ENCODE results near the gene DDTL.
"Not testable (repeated sequence)": the region's sequence is repeated elsewhere in the genome, so short reads cannot be mapped to it uniquely, and the experiment has no call there.

The DDTL gene

DNA sequence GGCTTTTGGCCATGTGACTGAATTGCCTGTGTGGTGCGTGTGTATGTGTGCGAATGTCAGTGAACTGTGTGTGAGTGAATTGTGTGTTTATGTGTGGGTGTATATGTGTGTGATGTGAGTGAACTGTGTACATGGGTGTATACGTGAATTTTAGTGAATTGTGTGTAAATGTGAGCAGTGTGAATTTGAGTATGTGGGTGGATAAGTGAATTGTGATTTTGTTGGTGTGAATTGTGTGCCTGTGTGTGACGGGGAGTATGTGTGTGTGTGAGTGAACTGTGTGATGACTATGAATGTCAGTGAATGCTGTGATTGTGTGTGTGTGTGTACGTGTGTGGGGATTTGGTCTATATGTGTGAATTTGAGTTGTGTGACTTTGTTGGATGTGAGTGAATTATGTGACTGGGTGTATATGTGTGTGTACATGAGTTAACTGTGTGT, 3.5 kb downstream of the DDTL start:
- DNase-seq (ENCODE audit: low spot score) = no peak

DNA sequence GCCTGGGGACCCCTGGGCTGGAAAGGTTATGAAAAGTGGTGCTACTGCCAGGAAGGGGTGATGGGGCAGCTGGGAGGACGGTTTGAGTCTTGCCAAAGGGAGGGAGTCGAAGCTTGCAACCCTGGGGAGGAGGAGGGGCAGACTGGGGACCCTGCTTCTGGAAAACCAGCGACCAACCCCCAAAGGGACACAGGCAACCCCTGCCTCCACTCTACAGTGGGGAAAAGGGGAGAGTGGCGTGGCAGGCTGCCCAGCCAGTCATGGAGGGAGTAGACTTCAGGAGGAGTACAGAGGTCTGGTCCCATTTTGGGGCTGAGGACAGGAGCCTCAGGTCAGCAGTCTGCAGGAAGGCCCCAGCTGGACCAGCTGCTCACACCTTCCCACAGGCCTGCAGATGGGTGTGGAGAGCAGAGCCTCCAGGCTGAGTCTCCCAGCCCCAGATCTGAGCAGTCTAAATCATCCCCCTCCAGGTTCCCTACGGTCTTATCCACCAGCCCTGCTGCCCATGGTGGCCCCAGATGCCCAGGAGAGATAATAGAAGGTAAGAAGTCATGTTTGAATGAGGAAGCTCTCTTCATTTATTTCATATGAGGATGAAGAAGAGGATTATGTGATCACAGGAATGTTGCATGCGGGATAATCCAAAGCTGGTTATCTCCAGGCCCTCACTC, 4.3 kb downstream of the DDTL start:
- peak; percentile 6 for DNase-seq (ENCODE audit: low spot score)

DNA sequence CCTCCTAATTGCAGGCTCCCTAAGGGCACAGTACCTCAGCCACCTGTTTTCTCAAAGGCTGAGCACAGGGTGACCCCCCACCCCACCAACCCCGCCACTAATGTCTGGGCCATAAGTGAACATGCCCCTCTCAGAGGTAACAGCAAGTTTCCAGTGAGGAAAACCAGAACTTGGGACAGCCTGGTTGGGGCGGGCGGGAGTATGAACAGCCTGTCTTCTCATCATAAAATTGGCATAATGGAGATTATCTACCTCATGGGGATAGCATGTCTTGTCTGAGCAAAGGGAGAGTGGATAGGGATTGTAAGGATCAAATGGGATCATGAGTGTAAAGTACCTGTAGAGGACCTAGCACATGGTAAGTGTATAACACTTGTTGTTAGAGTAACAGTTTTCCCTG, 5.2 kb downstream of the DDTL start:
- DNase-seq (ENCODE audit: low spot score) = not testable (repeated sequence)

DNA sequence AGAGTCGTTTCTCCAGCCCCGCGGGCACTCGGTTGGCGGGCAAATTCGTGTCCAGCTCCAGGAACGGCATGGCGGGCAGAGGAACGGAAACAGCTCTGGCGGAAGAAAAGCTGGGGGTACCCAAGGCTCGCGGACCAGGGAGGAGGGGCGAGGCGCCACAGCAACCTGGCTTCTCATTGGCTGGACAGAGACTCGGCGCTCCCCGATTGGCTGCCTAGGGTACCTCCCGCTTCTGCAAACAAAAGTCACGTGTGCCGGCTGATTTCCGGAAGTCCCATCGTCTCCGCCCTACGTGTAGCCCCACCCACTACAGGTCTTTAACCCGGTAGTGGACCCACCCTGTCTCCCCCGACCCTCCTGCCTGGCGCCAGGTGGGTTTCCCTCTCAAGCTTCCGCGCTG, 7.7 kb downstream of the DDTL start, which contains the start of gene DDT:
Gene DDT (minus strand): TSS at position 97 of the 400 bp plus-strand sequence. CDS start 27 bp downstream, at position 70.
- not testable (repeated sequence) for DNase-seq (ENCODE audit: low spot score)

DNA sequence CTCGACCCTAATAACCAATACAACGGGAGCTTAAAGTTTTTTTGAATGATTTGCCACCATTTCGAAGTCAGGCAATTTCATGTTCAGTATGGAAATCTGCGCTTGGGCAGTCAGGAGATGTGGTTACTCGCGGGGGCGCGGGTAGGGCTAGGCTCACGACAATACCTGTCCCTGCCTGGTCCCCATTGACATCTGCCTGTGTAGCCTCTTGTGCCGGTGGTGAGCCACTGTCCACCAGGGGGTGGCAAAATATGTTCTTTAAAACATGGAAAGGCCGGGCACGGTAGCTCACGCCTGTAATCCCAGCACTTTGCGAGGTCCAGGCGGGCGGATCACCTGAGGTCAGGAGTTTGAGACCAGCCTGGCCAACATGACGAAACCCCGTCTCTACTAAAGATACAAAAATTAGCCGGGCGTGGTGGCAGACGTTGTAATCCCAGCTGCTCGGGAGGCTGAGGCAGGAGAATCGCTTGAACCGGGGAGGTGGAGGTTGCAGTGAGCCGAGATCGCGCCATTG, 8.2 kb downstream of the DDTL start:
- DNase-seq (ENCODE audit: low spot score) = not testable (repeated sequence)

DNA sequence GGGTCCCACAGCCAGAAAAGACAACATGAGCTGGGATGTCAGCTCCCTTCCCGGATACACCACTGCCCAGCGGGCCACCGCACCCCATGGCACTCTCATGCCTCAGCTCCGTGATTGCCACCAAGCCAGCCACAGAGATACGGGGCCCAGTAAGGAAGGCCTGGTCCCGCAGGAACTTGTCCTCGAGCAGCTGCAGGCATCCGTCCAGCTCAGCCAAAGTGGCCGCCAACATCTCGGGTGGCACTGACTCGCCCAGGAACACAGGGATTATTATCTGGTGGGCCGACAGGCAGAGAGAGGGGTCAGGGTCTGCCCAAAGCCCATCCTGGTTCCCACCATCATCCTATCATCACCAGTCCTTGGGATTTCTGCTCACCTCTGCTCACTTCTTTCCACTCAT, 10.6 kb downstream of the DDTL start:
- not testable (repeated sequence) for DNase-seq (ENCODE audit: low spot score)

DNA sequence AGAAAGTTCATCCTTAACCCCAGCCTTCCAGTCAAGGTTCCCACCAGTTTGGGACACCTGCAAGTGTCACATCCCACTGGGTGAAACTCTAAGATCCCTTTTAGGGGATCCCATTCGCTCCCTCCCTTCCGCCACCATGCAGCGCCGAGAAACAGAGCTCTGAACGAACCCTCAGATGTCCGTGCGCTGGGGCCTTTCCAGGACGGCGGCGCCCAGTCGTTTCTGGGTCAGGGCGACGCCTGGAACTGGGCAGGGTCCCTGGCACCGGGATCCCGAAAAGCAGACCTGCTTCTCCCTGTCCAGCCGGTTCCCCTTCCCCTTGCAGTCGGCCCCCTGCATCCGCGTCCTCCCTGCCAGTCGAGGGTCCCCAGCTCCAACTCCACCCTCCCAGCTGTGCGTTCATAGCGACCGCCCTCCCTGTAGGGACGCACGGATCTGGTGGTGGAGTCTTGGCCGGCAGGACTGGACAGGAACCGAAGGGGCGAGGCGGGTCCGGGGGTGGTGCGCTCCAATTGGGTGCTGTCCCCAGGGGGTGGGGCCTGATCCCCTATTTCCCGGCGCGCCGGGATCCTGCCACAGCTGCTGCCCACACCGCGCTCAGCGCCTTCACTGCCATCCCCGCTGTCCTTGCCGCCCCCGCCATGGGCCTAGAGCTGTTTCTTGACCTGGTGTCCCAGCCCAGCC, 13.0 kb downstream of the DDTL start, which contains the start of gene GSTT2:
Gene GSTT2 (plus strand): TSS at position 578 of the 684 bp plus-strand sequence.
- not testable (repeated sequence) for DNase-seq (ENCODE audit: low spot score)

DNA sequence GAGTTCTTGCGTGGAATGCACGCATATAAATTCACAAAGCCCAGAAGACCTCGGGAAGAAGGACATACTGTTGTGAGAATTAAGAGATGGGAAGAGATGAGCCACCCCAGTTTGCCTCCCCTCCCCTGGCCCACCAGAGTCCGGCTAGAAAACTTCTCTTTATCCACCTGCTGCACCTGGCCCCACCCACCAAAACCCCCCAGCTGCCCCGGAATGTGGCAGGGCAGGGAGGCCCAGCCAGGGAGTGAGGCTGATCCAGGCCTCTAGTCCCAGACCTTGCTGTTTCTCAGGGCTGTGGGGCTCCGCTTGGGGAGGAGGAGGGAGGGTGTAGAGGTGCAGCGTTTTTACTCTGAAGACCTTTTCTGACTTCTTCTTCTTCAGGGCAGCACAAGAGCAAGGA, 13.9 kb downstream of the DDTL start:
- not testable (repeated sequence) for DNase-seq (ENCODE audit: low spot score)

DNA sequence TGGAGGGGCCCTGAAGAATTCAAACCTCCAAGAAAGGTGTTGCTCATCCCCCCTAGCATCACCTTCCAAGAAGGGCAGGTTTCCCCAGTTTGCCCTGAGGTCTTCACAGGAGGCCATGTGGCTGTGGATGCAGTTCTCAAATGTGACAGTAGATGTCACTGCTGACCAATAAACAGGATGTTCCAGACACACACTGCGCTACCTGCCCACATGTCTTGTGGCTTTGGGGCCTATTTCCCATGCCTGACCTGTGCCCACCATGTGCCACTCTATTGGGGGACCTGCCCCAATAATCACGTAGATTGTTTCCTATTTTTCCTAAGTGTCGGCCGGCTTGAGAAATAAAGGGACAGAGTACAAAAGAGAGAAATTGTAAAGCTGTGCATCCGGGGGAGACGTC, 17.7 kb downstream of the DDTL start:
- DNase-seq (ENCODE audit: low spot score) = peak; percentile 55

DNA sequence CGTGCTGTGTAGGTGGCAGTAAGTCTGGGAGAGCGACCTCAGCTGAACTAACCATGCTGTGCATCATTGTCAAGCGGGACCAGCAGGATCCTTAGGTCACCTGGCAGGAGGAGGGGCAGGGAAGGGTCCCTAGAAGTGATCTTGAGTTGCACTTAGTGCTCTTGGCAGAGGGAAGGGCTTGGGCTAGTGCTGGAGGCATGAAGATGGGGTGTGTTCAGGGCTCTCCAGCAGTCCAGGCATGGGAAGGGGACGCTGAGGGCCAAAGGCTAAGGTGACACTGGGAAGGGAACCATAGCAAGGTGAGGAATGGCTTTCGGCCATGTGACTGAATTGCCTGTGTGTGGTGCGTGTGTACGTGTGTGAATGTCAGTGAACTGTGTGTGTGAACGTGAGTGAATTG, 19.4 kb downstream of the DDTL start:
- not testable (repeated sequence) for DNase-seq (ENCODE audit: low spot score)

DNA sequence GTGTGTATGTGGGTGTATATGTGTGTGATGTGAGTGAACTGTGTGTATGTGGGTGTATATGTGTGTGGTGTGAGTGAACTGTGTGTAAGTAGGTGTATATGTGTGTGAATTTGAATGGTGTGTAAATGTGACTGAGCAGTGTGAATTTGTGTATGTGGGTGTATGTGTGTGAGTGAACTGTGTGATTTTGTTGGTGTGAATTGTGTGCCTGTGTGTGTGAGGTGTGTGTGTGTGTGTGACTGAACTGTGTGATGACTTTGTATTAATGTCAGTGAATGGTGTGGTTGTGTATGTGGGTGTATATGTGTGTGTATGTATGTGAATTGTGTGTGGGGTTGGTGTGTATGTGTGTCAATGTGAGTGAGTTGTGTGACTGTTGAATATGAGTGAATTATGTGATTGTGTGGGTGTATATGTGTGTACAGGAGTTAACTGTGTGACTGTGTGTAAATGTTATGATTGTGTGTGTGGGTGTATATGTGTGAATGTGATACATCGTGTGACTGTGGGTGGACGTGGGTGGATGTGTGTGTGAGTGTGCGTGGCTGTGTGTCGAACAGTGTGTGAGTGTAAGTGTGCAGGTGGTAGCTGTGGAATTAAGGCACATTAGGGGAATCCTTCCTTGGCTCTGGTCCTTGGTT, 20.0 kb downstream of the DDTL start:
- DNase-seq (ENCODE audit: low spot score) = not testable (repeated sequence)

DNA sequence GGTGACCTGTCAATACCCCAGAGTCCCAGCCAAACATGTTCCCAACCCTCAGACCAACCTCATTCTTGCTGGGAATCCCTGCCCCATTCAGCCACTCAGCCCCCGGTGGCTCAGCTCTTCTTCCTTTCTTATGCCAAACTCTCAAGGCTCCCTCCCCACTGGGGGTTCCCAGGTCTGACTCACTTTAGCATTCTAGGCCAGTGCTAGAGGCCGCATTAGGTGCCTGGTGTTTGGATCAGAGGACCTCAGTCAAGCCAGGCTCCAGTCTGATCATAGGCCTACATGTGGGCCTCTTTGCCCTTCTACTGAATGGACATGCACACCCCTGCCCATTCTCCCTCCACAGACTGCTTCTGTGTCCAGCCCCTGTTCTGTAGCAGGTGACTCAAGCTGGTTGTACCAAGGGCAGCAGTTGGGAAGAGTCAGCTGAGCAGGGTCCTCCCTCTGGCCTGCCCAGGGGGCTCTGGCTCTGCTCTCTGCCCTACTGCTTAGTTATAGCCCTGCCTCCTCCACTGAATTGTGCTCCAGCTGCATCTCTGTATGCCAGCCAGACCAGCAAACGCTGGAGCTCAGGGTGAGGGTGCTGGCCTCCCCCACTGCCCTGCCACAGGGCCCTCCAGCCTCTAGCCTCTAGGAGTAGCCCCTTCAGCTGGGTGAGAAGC, 23.0 kb downstream of the DDTL start:
- peak; percentile 33 for DNase-seq (ENCODE audit: low spot score)

DNA sequence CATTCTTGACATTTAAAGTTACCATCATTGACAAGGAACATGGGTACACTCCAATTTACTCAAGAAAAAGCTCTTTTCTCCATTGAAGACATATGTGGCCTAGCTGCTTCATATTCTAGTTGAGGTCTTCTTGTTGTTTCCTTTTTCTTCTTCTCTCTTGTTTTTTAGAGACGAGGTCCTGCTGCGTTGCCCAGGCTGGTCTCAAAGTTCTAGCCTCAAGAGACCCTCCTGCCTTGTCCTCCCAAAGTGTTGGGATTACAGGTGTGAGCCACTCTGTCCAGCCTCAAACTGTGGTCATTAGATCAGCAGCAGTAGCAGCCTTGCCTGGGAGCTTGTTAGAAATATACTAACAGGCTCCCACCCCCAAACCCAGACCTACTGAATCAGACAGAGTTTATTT, 26.4 kb downstream of the DDTL start:
- not testable (repeated sequence) for DNase-seq (ENCODE audit: low spot score)

DNA sequence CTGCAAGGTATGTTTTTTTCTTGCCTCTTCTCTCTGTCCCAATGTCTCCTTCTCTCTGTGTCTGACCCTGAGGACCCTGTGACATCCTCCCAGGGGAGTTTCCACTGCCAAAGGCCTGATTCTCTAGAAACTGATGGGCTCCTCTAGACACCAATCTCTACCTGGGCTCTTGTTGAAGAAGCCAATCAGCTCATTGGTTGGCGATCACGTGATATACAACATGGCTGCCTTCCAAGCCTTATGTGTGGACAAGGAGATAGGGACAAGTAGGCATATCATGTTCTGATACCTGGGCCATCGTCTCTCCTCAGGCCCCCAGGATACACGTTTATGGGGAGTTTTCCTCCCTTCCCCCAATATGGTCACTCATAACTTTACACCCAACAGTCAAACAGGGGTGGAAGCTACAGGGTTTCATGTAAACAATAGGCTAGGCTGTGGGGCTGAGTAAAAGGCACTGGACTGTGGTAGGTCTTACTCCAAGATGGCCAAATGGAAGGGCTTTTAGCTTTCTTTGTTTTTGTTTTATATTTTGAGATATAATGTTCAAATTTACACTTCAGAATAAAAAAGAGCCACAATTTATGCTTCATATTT, 27.0 kb downstream of the DDTL start:
- DNase-seq (ENCODE audit: low spot score) = not testable (repeated sequence)

DNA sequence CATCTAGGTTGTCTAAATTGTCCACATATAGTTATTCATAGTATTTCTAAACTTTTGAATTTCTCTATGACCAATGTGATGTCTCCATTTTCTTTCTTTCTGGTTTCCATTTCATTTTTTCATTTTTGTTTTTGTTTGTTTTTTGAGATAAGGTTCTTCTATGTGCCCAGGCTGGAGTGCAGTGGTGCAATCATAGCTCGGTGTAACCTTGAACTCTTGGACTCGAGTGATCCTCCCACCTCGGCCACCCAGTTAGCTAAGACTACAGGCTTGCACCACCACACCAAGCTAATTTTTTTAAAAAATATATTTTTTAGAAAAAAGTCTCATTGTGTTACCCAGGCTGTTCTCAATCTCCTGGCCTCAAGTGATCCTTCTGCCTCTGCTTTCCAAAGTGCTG, 30.4 kb downstream of the DDTL start:
- no peak for DNase-seq (ENCODE audit: low spot score)

DNA sequence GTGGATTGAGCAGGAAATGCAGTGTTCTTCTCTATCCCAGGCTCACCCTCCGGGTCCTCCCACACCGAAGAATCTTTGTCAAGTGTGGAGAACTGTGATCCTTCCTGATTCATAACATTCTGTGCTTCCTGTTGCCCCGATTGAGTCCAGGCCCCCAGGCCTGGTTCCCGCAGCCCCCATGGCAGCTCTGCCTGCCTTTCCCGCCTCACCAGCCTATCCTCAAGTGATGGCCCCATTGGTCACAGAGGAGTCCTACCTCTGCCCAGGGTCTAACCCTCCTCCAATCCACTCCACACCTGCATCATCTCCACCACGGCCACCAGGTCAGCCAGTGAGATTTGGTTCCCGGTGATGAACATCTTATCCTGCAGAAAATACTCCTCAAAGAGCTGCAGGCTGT, 33.1 kb downstream of the DDTL start:
- not testable (repeated sequence) for DNase-seq (ENCODE audit: low spot score)

DNA sequence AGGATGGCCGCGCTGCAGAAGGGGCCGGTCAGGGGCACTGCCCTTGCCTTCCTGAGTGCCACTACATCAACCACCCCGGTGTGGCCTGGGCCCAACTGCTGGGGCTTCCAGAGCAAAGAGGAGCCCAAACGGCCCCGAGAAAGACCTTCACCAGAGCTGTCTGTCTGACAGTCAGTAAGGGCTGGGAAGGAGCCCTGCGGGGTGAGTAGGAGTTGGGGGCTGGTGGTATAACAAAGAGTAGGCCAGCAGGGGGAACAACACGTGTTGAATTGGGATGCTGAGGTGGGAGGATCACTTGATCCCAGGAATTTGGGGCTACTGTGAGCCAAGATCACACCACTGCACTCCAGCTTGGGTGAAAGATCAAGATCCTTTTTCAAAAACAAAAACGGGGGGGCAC, 34.6 kb downstream of the DDTL start:
- DNase-seq (ENCODE audit: low spot score) = no peak

DNA sequence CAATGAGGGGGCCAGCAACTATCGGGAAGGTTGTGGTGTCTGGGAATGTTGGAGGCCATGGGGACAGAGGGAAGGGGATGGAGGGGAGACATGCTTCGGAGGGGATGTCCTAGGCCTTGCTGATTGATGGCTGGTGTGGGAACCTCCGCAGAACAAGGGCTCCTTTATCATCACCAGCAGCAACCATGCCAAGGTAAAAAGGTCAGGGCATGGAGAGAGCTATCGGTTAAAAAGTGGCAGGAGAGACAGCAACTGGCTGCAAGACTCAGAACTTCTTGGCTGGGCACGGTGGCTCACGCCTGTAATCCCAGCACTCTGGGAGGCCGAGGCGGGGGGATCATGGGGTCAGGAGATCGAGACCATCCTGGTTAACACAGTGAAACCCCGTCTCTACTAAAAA, 35.6 kb downstream of the DDTL start:
- DNase-seq (ENCODE audit: low spot score) = no peak

DNA sequence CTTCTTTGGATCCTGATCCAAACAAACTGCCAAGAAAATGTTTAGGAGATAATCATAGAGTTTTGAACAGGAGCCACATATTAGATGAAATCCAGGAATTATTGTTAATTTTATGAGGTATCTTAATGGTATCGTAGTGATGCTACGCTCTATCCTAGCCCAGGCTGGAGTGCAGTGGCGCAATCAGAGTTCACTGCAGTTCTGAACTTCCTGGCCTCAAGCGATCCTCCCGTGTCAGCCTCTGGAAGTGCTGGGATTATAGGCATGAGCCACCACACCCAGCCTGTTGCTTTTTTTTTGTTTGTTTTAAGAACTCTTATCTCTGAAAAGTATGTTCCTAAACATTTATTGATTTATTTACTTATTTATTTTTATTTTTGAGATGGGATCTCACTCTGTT, 36.2 kb downstream of the DDTL start:
- no peak for DNase-seq (ENCODE audit: low spot score)

DNA sequence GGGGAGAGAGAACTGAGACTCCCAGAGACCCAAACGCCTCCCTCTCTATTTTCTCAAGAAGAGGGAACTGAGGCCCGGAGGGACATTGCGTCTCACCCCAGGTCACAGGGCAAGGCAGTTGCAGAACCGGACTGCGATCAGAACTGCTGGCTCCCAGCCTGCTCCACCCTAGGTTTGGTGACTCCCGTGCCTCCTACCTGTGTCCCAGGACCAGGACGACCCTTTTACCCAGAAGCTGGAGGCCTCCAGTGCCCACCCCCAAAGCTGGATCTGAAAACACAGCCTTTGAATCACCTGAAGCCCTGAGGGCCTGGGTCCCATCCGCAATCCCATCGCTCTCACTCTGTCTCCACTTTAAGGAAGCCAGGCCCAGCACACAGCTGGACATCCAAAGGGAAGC, 37.2 kb downstream of the DDTL start:
- no peak for DNase-seq (ENCODE audit: low spot score)

DNA sequence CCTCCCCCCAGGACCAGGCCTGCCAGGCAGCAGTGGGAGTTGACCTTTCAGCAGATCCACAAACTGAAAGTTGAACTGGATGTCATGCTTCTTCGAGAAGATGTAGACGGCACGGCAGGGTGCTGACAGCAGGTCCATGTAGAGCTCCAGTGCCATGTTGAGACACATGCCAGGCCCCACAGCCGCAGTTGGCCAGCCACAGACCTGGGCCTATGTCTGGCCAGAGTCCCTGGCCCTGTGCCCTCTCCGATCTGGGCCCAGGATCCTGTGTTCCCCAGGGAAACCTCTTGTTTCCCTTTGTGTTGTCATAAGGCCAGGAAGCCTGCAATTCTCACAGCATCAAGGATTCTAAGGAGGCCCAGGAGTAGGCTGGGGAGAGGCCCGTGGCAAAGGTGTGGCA, 38.5 kb downstream of the DDTL start, which contains the start of gene GSTT4:
Gene GSTT4 (minus strand): TSS at position 253 of the 400 bp plus-strand sequence. CDS start 97 bp downstream, at position 156.
- DNase-seq (ENCODE audit: low spot score) = no peak
